ENCODE measurements around the gene ZNF579.

ZNF579 gene

GRCh38 chr19:55580628-55581144 lies at the start of gene ZNF579:
Gene ZNF579 (minus strand): TSS chr19:55580848. CDS start chr19:55579639, 1,209 bp downstream.
- H3K4me3 ChIP-seq (replicated peaks in 1 of 2; ENCODE audit: low read depth in 2 of 2, low read length in 2 of 2) = peak within 1 kb of the TSS; percentile 65 to 99
- no peak for TF ChIP-seq CTCF (IDR thresholded peaks at IDR 0.05; ENCODE audit: low read depth, low read length)
- DNase-seq (ENCODE audit: low read depth in 2 of 2) = peak; percentile 93 to 94

GRCh38 chr19:55626350-55626749 lies 45.7 kb upstream of the ZNF579 start:
- DNase-seq (ENCODE audit: low read depth in 2 of 2) = no peak
- no peak overlapping the region for H3K4me3 ChIP-seq (replicated peaks in 1 of 2; ENCODE audit: low read depth in 2 of 2, low read length in 2 of 2)
- no peak for TF ChIP-seq CTCF (IDR thresholded peaks at IDR 0.05; ENCODE audit: low read depth, low read length)

GRCh38 chr19:55625004-55625326 lies 44.3 kb upstream of the ZNF579 start:
- TF ChIP-seq CTCF (IDR thresholded peaks at IDR 0.05; ENCODE audit: low read depth, low read length) = no peak
- peak overlapping the region; percentile 64 to 74 for H3K4me3 ChIP-seq (replicated peaks in 1 of 2; ENCODE audit: low read depth in 2 of 2, low read length in 2 of 2)
- DNase-seq (ENCODE audit: low read depth in 2 of 2) = no peak

GRCh38 chr19:55624109-55625003 lies 43.7 kb upstream of the ZNF579 start, which contains the start of gene ZNF784:
Gene ZNF784 (minus strand): TSS chr19:55624566. CDS start chr19:55624561, 5 bp downstream.
- no peak for TF ChIP-seq CTCF (IDR thresholded peaks at IDR 0.05; ENCODE audit: low read depth, low read length)
- peak; percentile 95 to 96 for DNase-seq (ENCODE audit: low read depth in 2 of 2)
- peak within 1 kb of the TSS; percentile 64 to 74 for H3K4me3 ChIP-seq (replicated peaks in 1 of 2; ENCODE audit: low read depth in 2 of 2, low read length in 2 of 2)

- peak overlapping the region in 1 of 2 donors; percentile 21 for H3K4me3 ChIP-seq (replicated peaks in 1 of 2; ENCODE audit: low read depth in 2 of 2, low read length in 2 of 2)
- no peak for DNase-seq (ENCODE audit: low read depth in 2 of 2)
- no peak for TF ChIP-seq CTCF (IDR thresholded peaks at IDR 0.05; ENCODE audit: low read depth, low read length)
These were observed 42.9 kb upstream of the ZNF579 start for GRCh38 chr19:55623561-55623960.

- DNase-seq (ENCODE audit: low read depth in 2 of 2) = no peak
- H3K4me3 ChIP-seq (replicated peaks in 1 of 2; ENCODE audit: low read depth in 2 of 2, low read length in 2 of 2) = no peak overlapping the region
- TF ChIP-seq CTCF (IDR thresholded peaks at IDR 0.05; ENCODE audit: low read depth, low read length) = no peak
These were observed 42.5 kb upstream of the ZNF579 start for GRCh38 chr19:55623130-55623529.

All from cardiac fibroblast (primary cell).